Nephron progenitor cell (in vitro differentiated cells): ENCODE data around the gene SERPINB8.

Experiments used
- DNase-seq: peaks from one replicate; pipeline ENCODE4 v3.0.0; 2021
- H3K27ac Mint-ChIP-seq: 2 replicates; pipeline ENCODE4 v1.8.0; 2021; ENCODE audit warnings: mild to moderate bottlenecking, moderate library complexity, mixed read lengths
- H3K27me3 Mint-ChIP-seq: 2 replicates; pipeline ENCODE4 v1.8.0; 2021; ENCODE audit warnings: mild to moderate bottlenecking, low read depth, mixed read lengths; ENCODE audit not compliant: poor library complexity
- H3K36me3 Mint-ChIP-seq: 2 replicates; pipeline ENCODE4 v1.8.0; 2021; ENCODE audit warnings: low read depth, mixed read lengths
- H3K4me1 Mint-ChIP-seq: 2 replicates; pipeline ENCODE4 v1.8.0; 2021; ENCODE audit warnings: mixed read lengths
- H3K4me3 Mint-ChIP-seq: 2 replicates; pipeline ENCODE4 v1.8.0; 2021; ENCODE audit warnings: mild to moderate bottlenecking, moderate library complexity, mixed read lengths
- H3K9me3 Mint-ChIP-seq: 2 replicates; pipeline ENCODE4 v1.8.0; 2021; ENCODE audit warnings: mild to moderate bottlenecking, moderate library complexity, mixed read lengths
- TF ChIP-seq, protein P1 (sequence below): fragments of 200-600 bp; sonication (generic); IDR thresholded peaks from 2 replicates; pipeline ENCODE4 v1.5.0; 2021; ENCODE audit warnings: antibody characterized with exemption

SERPINB8 gene

DNA sequence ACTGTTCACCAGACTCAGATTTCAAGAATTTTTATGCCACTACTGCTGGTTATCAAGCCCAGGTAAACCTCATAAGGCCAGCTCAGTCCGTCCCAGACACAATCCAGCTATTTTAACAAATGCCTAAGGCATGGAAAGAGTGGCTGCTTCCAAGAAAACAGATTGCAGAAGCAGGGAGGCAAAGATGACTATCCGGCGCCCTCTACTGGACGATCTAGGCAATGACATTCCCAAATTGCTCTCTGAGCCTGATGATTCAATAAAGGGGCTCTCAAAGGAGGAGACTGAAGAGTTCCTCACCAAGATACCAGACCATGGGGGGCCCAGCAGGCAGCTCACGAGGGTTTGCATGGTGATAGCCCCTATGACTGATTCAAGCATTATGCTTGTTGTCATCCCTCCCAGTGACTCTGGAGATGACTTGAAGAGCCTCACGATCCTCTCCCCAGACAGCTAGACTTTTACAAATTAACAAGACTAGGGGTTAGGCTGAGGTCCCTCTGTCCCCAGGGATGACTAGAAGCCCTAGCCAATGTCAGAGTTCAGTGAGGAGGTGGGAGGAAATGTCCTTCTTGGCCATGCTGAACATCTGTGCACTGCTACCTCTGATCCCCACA is 25.0 kb downstream of the SERPINB8 start:
- H3K36me3 Mint-ChIP-seq = peaks cover 15% of the 10 kb centered on the region
- no peaks in the 10 kb centered on the region for H3K4me1 Mint-ChIP-seq
- H3K27ac Mint-ChIP-seq = no peak overlapping the region
- DNase-seq = peak; percentile 57
- peaks cover 35% of the 10 kb centered on the region for H3K9me3 Mint-ChIP-seq
- H3K4me3 Mint-ChIP-seq = no peak overlapping the region
- H3K27me3 Mint-ChIP-seq = peaks cover 3% of the 10 kb centered on the region
- TF ChIP-seq, protein P1, sequence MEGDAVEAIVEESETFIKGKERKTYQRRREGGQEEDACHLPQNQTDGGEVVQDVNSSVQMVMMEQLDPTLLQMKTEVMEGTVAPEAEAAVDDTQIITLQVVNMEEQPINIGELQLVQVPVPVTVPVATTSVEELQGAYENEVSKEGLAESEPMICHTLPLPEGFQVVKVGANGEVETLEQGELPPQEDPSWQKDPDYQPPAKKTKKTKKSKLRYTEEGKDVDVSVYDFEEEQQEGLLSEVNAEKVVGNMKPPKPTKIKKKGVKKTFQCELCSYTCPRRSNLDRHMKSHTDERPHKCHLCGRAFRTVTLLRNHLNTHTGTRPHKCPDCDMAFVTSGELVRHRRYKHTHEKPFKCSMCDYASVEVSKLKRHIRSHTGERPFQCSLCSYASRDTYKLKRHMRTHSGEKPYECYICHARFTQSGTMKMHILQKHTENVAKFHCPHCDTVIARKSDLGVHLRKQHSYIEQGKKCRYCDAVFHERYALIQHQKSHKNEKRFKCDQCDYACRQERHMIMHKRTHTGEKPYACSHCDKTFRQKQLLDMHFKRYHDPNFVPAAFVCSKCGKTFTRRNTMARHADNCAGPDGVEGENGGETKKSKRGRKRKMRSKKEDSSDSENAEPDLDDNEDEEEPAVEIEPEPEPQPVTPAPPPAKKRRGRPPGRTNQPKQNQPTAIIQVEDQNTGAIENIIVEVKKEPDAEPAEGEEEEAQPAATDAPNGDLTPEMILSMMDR = peak; percentile 84

- H3K36me3 Mint-ChIP-seq = peaks cover 15% of the 10 kb centered on the region
- TF ChIP-seq, protein P1 = no peak
- no peak overlapping the region for H3K27ac Mint-ChIP-seq
- no peaks in the 10 kb centered on the region for H3K4me1 Mint-ChIP-seq
- no peak overlapping the region for H3K4me3 Mint-ChIP-seq
- no peak for DNase-seq
- peaks cover 39% of the 10 kb centered on the region for H3K9me3 Mint-ChIP-seq
- peaks cover 3% of the 10 kb centered on the region for H3K27me3 Mint-ChIP-seq
Observed at GRCh38 chr18:63997041-63997440, 27.2 kb downstream of the SERPINB8 start.

DNA sequence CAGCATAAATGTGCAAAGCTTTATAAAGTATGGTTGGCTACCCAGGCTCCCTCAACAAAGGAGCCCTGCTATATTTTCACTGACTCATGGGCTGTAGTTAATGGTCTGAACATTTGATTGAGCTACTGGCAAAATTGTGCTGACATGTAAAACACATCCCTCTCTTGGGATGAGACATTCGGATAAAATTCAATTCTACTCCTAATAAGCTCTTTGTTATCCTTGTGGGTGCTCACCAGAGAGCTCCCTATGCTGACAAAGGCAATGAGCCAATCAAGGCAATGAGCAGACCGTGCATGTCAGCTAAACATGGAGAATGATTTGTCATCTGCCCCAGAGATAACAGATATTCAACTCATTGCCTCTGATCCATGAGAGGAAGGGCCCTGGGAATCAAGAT is 27.7 kb downstream of the SERPINB8 start:
- no peak overlapping the region for H3K27ac Mint-ChIP-seq
- H3K4me3 Mint-ChIP-seq = no peak overlapping the region
- H3K27me3 Mint-ChIP-seq = peaks cover 3% of the 10 kb centered on the region
- no peaks in the 10 kb centered on the region for H3K4me1 Mint-ChIP-seq
- TF ChIP-seq, protein P1 = no peak
- peaks cover 40% of the 10 kb centered on the region for H3K9me3 Mint-ChIP-seq
- DNase-seq = no peak
- peaks cover 11% of the 10 kb centered on the region for H3K36me3 Mint-ChIP-seq

DNA sequence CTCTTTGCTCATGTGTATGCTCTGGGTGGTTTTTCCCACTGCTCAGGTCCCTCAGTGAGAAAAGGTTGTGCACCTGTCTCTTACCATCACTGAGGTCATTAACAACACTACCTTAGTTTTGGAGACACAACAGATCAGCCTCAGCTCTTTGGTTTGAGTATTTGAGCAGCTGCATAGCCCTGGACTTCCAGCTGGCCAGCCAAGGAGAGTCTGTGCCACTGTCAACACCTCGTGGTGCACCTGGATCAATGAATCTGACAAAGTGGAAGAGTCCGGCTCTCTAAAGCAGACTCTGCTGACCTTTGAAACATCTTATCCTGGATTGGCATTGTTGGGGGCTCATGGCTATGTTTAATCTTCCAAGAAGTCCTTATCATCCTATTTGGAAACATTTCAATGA is 30.0 kb downstream of the SERPINB8 start:
- no peak overlapping the region for H3K27ac Mint-ChIP-seq
- TF ChIP-seq, protein P1 = no peak
- peaks cover 40% of the 10 kb centered on the region for H3K9me3 Mint-ChIP-seq

DNA sequence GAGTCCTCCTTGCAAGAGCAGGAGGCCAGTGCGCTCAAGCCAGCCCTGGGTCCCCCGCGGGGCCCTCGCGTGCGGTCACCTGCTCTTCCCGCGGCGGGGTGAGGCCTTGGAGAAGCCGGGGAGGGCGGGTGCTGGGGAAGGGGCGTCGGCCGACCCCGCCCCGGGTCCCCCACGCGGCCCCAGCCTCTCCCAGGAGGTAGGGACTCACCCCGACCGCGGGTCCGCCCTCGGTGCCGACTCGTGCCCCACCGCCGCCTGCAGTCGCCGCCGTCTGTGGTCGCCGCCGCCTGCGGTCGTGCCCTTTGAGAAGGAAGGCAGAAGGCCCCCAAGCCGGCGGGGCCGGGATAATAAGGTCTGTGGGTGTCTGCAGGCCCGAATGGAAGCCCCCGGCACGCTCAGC is 32.7 kb downstream of the SERPINB8 start:
- Mint-ChIP-seq H3K27ac (no peak overlapping the region), H3K4me1 (no peaks in the 10 kb centered on the region), H3K4me3 (no peak overlapping the region), H3K27me3 (no peaks in the 10 kb centered on the region), H3K36me3 (no peaks in the 10 kb centered on the region), H3K9me3 (peaks cover 24% of the 10 kb centered on the region)
- TF ChIP-seq, protein P1 = no peak
- no peak for DNase-seq

More for the DNA sequence above, 30.0 kb downstream of the SERPINB8 start:
- no peaks in the 10 kb centered on the region for H3K27me3 Mint-ChIP-seq
- no peaks in the 10 kb centered on the region for H3K4me1 Mint-ChIP-seq
- DNase-seq = no peak
- no peak overlapping the region for H3K4me3 Mint-ChIP-seq
- H3K36me3 Mint-ChIP-seq = peaks cover 4% of the 10 kb centered on the region

DNA sequence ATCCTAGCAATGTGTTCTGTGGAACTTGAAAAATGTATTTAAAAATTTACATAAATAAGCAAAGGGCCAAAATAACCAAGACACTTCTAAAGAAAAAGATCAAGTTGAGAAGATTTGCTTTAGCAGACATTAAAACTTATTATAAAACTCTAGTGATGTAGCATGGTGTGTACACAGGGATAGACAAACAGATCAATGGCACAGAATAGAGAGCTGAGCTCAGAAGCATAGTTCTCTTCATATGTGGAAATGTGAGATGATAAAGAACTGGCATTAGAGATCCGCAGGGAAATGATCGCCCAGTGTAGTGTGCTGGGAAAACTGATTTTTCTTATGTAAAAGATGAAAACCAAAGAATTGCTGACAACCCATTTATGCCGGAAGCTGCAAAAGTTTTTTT is 39.4 kb downstream of the SERPINB8 start:
- Mint-ChIP-seq H3K36me3 (no peaks in the 10 kb centered on the region), H3K4me3 (no peak overlapping the region), H3K4me1 (no peaks in the 10 kb centered on the region), H3K27ac (no peak overlapping the region), H3K9me3 (peaks cover 5% of the 10 kb centered on the region), H3K27me3 (no peaks in the 10 kb centered on the region)
- no peak for DNase-seq
- TF ChIP-seq, protein P1 = no peak
